Measurements from ENCODE around the gene RBBP8NL. TPM values are rescaled to one million over a fixed set of nuclear protein-coding genes. Genes with fewer than 3 reads are reported as not detected.

Gene RBBP8NL
- total RNA-seq, 1 donor from 2014 or later = not detected

- DNase-seq (ENCODE audit: low read depth) = no peak
- Histone ChIP-seq H3K4me3 (ENCODE audit: low read depth, low read length) (no peak overlapping the region), H3K36me3 (ENCODE audit: control insufficient read depth, insufficient read depth, low read length) (no peaks in the 10 kb centered on the region), H3K27me3 (ENCODE audit: control insufficient read depth, insufficient read depth, low read length) (peaks cover 62% of the 10 kb centered on the region)
- TF ChIP-seq CTCF (IDR thresholded peaks at IDR 0.05; ENCODE audit: insufficient read depth, low read length, poor library complexity, severe bottlenecking) = no peak
Observed at GRCh38 chr20:62424249-62425107, 2.9 kb downstream of the RBBP8NL start.

- no peak for DNase-seq (ENCODE audit: low read depth)
- H3K36me3 ChIP-seq (ENCODE audit: control insufficient read depth, insufficient read depth, low read length) = no peaks in the 10 kb centered on the region
- H3K4me3 ChIP-seq (ENCODE audit: low read depth, low read length) = no peak overlapping the region
- peaks cover 51% of the 10 kb centered on the region for H3K27me3 ChIP-seq (ENCODE audit: control insufficient read depth, insufficient read depth, low read length)
- TF ChIP-seq CTCF (IDR thresholded peaks at IDR 0.05; ENCODE audit: insufficient read depth, low read length, poor library complexity, severe bottlenecking) = no peak
Observed at GRCh38 chr20:62423326-62423706, 4.0 kb downstream of the RBBP8NL start.

GRCh38 chr20:62422636-62423325, 4.6 kb downstream of the RBBP8NL start:
- peaks cover 47% of the 10 kb centered on the region for H3K27me3 ChIP-seq (ENCODE audit: control insufficient read depth, insufficient read depth, low read length)
- H3K36me3 ChIP-seq (ENCODE audit: control insufficient read depth, insufficient read depth, low read length) = no peaks in the 10 kb centered on the region
- no peak overlapping the region for H3K4me3 ChIP-seq (ENCODE audit: low read depth, low read length)
- TF ChIP-seq CTCF (IDR thresholded peaks at IDR 0.05; ENCODE audit: insufficient read depth, low read length, poor library complexity, severe bottlenecking) = no peak
- DNase-seq (ENCODE audit: low read depth) = no peak

GRCh38 chr20:62421716-62421990, 5.7 kb downstream of the RBBP8NL start:
- no peak for TF ChIP-seq CTCF (IDR thresholded peaks at IDR 0.05; ENCODE audit: insufficient read depth, low read length, poor library complexity, severe bottlenecking)
- H3K4me3 ChIP-seq (ENCODE audit: low read depth, low read length) = no peak overlapping the region
- peaks cover 40% of the 10 kb centered on the region for H3K27me3 ChIP-seq (ENCODE audit: control insufficient read depth, insufficient read depth, low read length)
- no peak for DNase-seq (ENCODE audit: low read depth)
- H3K36me3 ChIP-seq (ENCODE audit: control insufficient read depth, insufficient read depth, low read length) = no peaks in the 10 kb centered on the region

- Histone ChIP-seq H3K4me3 (ENCODE audit: low read depth, low read length) (no peak overlapping the region), H3K36me3 (ENCODE audit: control insufficient read depth, insufficient read depth, low read length) (no peaks in the 10 kb centered on the region), H3K27me3 (ENCODE audit: control insufficient read depth, insufficient read depth, low read length) (peaks cover 39% of the 10 kb centered on the region)
- DNase-seq (ENCODE audit: low read depth) = no peak
- TF ChIP-seq CTCF (IDR thresholded peaks at IDR 0.05; ENCODE audit: insufficient read depth, low read length, poor library complexity, severe bottlenecking) = no peak
Observed at GRCh38 chr20:62420846-62421715, 6.3 kb downstream of the RBBP8NL start.
